Immature natural killer cell (primary cell): Measurements from ENCODE around the gene PPA2. TPM values are rescaled to one million over a fixed set of nuclear protein-coding genes. Genes with fewer than 3 reads are reported as not detected.

Experiments used
- DNase-seq, 3 donors: peaks; one replicate each; pipeline ENCODE4 v3.0.0; 2022; ENCODE audit warnings: mixed read lengths in 1 of 3
- H3K27ac Mint-ChIP-seq, 6 donors: one replicate each; pipeline ENCODE4 v1.8.0; 2020; ENCODE audit warnings: mixed read lengths in 6 of 6, mild to moderate bottlenecking in 5 of 6, inconsistent platforms in 4 of 6, moderate library complexity in 3 of 6
- H3K27me3 Mint-ChIP-seq, 3 donors: one replicate each; pipeline ENCODE4 v1.8.0; 2020 to 2021; ENCODE audit warnings: low read depth in 3 of 3, mild to moderate bottlenecking in 3 of 3, mixed read lengths in 3 of 3, moderate library complexity in 3 of 3, inconsistent platforms in 1 of 3
- H3K36me3 Mint-ChIP-seq, 3 donors: one replicate each; pipeline ENCODE4 v1.8.0; 2020; ENCODE audit warnings: mixed read lengths in 3 of 3, inconsistent platforms in 2 of 3, mild to moderate bottlenecking in 2 of 3
- H3K4me1 Mint-ChIP-seq, 2 donors: one replicate each; pipeline ENCODE4 v1.8.0; 2020; ENCODE audit warnings: inconsistent platforms in 2 of 2, mild to moderate bottlenecking in 2 of 2, mixed read lengths in 2 of 2, moderate library complexity in 1 of 2
- H3K4me3 Mint-ChIP-seq, 5 donors: one replicate each; pipeline ENCODE4 v1.8.0; 2020; ENCODE audit warnings: mild to moderate bottlenecking in 5 of 5, mixed read lengths in 5 of 5, inconsistent platforms in 3 of 5, moderate library complexity in 3 of 5
- H3K9me3 Mint-ChIP-seq, 6 donors: one replicate each; pipeline ENCODE4 v1.8.0; 2020; ENCODE audit warnings: mild to moderate bottlenecking in 6 of 6, mixed read lengths in 6 of 6, inconsistent platforms in 4 of 6, moderate library complexity in 3 of 6
- polyA plus RNA-seq, 3 donors: library from polyadenylated mRNA; unstranded; fragments of 300-500 nt; fragmentation: Illumina TruSeq; gene quantifications; one replicate each; pipeline ENCODE4 v1.2.3, GENCODE V29; 2021

Gene PPA2
- polyA plus RNA-seq = 100 to 1,000 TPM in 2 of 3 donors, 10 to 100 TPM in 1; 91.4 to 110 (median 101) TPM

DNA sequence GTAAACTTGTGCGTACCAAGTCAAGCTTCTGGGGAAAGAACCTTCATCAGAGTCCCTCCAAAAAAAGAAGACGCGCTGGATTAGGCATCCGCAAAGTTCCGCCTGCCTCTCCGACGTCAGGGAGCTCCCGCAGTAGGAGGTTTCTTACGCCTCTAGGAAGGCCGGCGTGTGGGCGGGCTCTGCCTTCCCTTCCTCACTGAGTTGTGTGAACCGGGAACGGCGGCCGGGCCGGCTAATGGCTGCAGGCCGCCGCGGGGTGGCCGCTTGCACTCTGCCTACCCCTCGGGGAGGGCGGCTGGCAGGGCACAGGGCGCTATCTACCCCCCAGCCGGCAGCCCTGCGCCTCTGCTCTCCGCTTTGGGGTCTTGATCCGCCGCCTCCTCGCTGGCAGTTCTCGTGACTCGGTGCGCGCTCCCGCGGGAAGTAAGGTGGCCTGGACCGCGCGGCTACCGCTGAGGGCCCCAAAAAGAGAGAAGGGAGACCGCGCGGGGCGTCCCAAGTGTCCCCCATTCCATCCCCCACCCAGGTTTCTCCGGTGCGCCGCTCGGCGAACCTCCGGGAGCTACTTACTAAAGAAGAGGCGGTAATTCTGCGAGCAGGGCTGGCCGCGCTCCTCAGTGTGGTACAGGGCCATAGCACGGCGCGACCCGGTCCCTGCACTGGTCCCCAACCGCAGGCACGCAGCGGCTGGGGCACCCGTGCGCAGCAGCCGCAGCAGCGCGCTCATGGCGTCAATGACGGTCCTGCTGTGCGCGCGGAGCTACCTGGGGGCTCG, at the start of gene PPA2:
Gene PPA2 (minus strand): TSS at position 739 of the 775 bp plus-strand sequence. CDS start 12 bp downstream, at position 727.
- no peaks in the 10 kb centered on the region for H3K36me3 Mint-ChIP-seq
- peak within 1 kb of the TSS; percentile 96 to 99 (median 98) for H3K27ac Mint-ChIP-seq
- DNase-seq = peak; percentile 87 to 88 (median 87)
- no peaks in the 10 kb centered on the region for H3K9me3 Mint-ChIP-seq
- H3K4me1 Mint-ChIP-seq = peaks cover 30 to 50% of the 10 kb centered on the region in 2 donors
- H3K27me3 Mint-ChIP-seq = peaks cover 9 to 16% (median 11%) of the 10 kb centered on the region in 3 donors
- H3K4me3 Mint-ChIP-seq = peak within 1 kb of the TSS; percentile 96 to 99 (median 99)

GRCh38 chr4:105520819-105521790, 47.2 kb upstream of the PPA2 start:
- Mint-ChIP-seq H3K9me3 (no peaks in the 10 kb centered on the region), H3K4me3 (no peak overlapping the region), H3K27me3 (peaks cover 0 to 2% (median 0%) of the 10 kb centered on the region in 3 donors), H3K27ac (no peak overlapping the region), H3K36me3 (no peaks in the 10 kb centered on the region), H3K4me1 (no peaks in the 10 kb centered on the region)
- DNase-seq = peak in 1 of 3 donors; percentile 3

- Mint-ChIP-seq H3K27me3 (peaks cover 4 to 7% (median 6%) of the 10 kb centered on the region in 3 donors), H3K9me3 (peaks cover 0 to 17% (median under 1%) of the 10 kb centered on the region in 6 donors), H3K4me1 (no peaks in the 10 kb centered on the region), H3K27ac (no peak overlapping the region), H3K4me3 (no peak overlapping the region), H3K36me3 (peaks cover 0 to 3% (median 0%) of the 10 kb centered on the region in 3 donors)
- no peak for DNase-seq
Observed at GRCh38 chr4:105510245-105510644, 36.4 kb upstream of the PPA2 start.

DNA sequence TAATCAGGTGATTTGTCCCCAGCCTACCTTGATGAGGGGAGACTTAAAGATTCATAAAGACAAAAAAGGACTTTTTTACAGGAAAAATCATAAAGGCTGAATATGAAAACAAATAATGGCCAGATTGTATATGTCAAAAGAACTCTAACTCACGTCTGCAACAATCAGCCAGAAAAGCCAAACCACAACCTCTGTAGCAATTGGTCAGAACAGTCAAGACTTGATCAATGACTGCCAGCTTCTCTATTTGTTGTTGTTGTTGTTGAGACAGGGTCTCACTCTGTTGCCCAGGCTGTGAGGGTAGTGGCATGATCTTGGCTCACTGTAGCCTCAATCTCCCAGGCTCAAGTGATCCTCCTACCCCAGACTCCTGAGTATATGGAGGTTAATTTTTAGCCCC, 35.9 kb upstream of the PPA2 start:
- Mint-ChIP-seq H3K4me1 (no peaks in the 10 kb centered on the region), H3K9me3 (peaks cover 0 to 16% (median under 1%) of the 10 kb centered on the region in 6 donors), H3K27ac (no peak overlapping the region), H3K4me3 (no peak overlapping the region), H3K36me3 (peaks cover 0 to 3% (median 0%) of the 10 kb centered on the region in 3 donors), H3K27me3 (peaks cover 4 to 7% (median 4%) of the 10 kb centered on the region in 3 donors)
- no peak for DNase-seq

- H3K4me1 Mint-ChIP-seq = no peaks in the 10 kb centered on the region
- peaks cover 4 to 7% (median 4%) of the 10 kb centered on the region in 3 donors for H3K27me3 Mint-ChIP-seq
- peaks cover 0 to 12% (median under 1%) of the 10 kb centered on the region in 6 donors for H3K9me3 Mint-ChIP-seq
- no peak for DNase-seq
- no peak overlapping the region for H3K27ac Mint-ChIP-seq
- no peak overlapping the region for H3K4me3 Mint-ChIP-seq
- peaks cover 0 to 3% (median 0%) of the 10 kb centered on the region in 3 donors for H3K36me3 Mint-ChIP-seq
Observed at GRCh38 chr4:105509291-105509690, 35.4 kb upstream of the PPA2 start.

- H3K27ac Mint-ChIP-seq = no peak overlapping the region
- H3K27me3 Mint-ChIP-seq = no peaks in the 10 kb centered on the region
- no peak overlapping the region for H3K4me3 Mint-ChIP-seq
- H3K4me1 Mint-ChIP-seq = no peaks in the 10 kb centered on the region
- no peak for DNase-seq
- no peaks in the 10 kb centered on the region for H3K9me3 Mint-ChIP-seq
- H3K36me3 Mint-ChIP-seq = no peaks in the 10 kb centered on the region
Observed at GRCh38 chr4:105504744-105505143, 30.9 kb upstream of the PPA2 start.

GRCh38 chr4:105503484-105503883, 29.6 kb upstream of the PPA2 start:
- no peak overlapping the region for H3K4me3 Mint-ChIP-seq
- H3K9me3 Mint-ChIP-seq = no peaks in the 10 kb centered on the region
- no peak for DNase-seq
- H3K4me1 Mint-ChIP-seq = no peaks in the 10 kb centered on the region
- no peaks in the 10 kb centered on the region for H3K36me3 Mint-ChIP-seq
- no peaks in the 10 kb centered on the region for H3K27me3 Mint-ChIP-seq
- H3K27ac Mint-ChIP-seq = no peak overlapping the region

DNA sequence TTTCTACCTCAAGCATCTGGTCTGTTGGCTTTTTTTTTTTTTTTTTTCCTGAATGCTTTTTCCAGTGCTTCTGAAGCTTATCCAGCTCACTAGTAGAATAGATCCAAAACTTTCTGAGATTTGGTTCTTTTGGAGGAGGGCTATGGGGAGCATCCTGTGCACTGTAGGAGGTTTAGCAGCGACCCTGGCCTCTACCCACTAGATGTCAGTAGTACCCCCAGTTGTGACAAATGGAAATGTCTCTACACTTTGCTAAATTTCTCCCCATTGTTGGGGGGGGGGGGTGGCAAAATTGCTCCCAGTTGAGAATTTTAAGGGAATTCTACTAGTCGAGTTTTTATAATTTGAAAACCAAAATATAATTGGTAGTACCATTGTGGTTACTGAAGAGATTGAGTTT, 23.0 kb upstream of the PPA2 start:
- no peaks in the 10 kb centered on the region for H3K4me1 Mint-ChIP-seq

GRCh38 chr4:105495667-105496066, 21.8 kb upstream of the PPA2 start:
- Mint-ChIP-seq H3K27ac (no peak overlapping the region), H3K4me1 (no peaks in the 10 kb centered on the region), H3K27me3 (peaks cover 0 to 7% (median 3%) of the 10 kb centered on the region in 3 donors), H3K4me3 (no peak overlapping the region), H3K36me3 (no peaks in the 10 kb centered on the region), H3K9me3 (no peaks in the 10 kb centered on the region)
- no peak for DNase-seq

More for the DNA sequence above, 23.0 kb upstream of the PPA2 start:
- no peak for DNase-seq
- peaks cover 0 to 4% (median 3%) of the 10 kb centered on the region in 3 donors for H3K27me3 Mint-ChIP-seq
- no peaks in the 10 kb centered on the region for H3K9me3 Mint-ChIP-seq
- H3K4me3 Mint-ChIP-seq = no peak overlapping the region
- no peaks in the 10 kb centered on the region for H3K36me3 Mint-ChIP-seq
- no peak overlapping the region for H3K27ac Mint-ChIP-seq

DNA sequence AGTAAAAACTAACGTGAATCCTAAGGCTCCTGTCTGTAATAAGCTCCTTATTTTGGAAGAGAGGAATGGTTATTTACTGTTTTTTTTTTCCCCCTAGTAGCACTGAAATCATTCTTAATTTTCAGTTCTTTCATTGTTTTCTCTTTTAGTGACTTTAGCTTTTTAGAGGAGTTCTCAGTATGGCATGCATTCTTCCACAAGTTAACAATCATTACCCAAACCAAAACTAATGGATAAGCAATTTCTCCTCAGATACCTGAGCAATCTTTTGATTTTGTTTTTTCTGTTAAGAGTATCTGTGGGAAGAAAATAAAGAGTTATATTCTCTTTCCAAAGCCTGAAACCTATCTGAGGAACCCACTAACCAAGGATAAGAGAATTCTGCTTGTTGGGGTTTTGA, 16.7 kb upstream of the PPA2 start:
- Mint-ChIP-seq H3K27me3 (peaks cover 0 to 12% (median 6%) of the 10 kb centered on the region in 3 donors), H3K27ac (no peak overlapping the region), H3K9me3 (peaks cover 0 to 10% (median 4%) of the 10 kb centered on the region in 6 donors), H3K4me1 (no peaks in the 10 kb centered on the region), H3K36me3 (no peaks in the 10 kb centered on the region), H3K4me3 (no peak overlapping the region)
- DNase-seq = no peak

DNA sequence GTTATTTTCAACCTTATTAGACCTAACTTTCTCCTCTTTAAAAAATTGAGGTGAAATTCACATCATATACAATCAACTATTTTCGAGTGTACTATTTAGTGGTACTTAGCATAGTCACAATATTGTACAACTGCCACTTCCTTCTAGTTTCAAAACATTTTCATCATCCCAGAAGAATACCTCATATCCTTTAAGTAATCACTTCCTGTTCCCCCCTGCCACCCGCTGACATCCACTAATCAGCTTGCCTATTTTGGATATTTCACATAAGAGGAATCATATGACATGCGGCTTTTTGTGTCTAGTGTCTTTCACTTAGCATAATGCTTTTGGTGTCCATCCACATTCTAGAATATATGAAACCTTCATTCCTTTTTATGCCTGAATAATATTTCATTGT, 10.0 kb upstream of the PPA2 start:
- Mint-ChIP-seq H3K27ac (no peak overlapping the region), H3K36me3 (no peaks in the 10 kb centered on the region), H3K9me3 (peaks cover 0 to 6% (median 2%) of the 10 kb centered on the region in 6 donors), H3K4me1 (no peaks in the 10 kb centered on the region), H3K27me3 (peaks cover 0 to 13% (median 4%) of the 10 kb centered on the region in 3 donors), H3K4me3 (no peak overlapping the region)
- no peak for DNase-seq

- H3K4me3 Mint-ChIP-seq = peak overlapping the region; percentile 96 to 99 (median 99)
Observed at GRCh38 chr4:105474099-105474518, 247 bp upstream of the PPA2 start.

GRCh38 chr4:105472871-105473323, 965 bp downstream of the PPA2 start:
- H3K4me1 Mint-ChIP-seq = peaks cover 33 to 56% of the 10 kb centered on the region in 2 donors

More at GRCh38 chr4:105474099-105474518, 247 bp upstream of the PPA2 start:
- Mint-ChIP-seq H3K36me3 (no peaks in the 10 kb centered on the region), H3K9me3 (no peaks in the 10 kb centered on the region), H3K27me3 (peaks cover 9 to 16% (median 11%) of the 10 kb centered on the region in 3 donors), H3K4me1 (peaks cover 30 to 44% of the 10 kb centered on the region in 2 donors), H3K27ac (peak overlapping the region; percentile 96 to 99 (median 98))
- DNase-seq = no peak

More at GRCh38 chr4:105472871-105473323, 965 bp downstream of the PPA2 start:
- Mint-ChIP-seq H3K9me3 (no peaks in the 10 kb centered on the region), H3K36me3 (no peaks in the 10 kb centered on the region), H3K27ac (peak overlapping the region; percentile 96 to 99 (median 98)), H3K27me3 (peaks cover 9 to 16% (median 11%) of the 10 kb centered on the region in 3 donors), H3K4me3 (peak overlapping the region; percentile 96 to 99 (median 99))
- DNase-seq = no peak
